22Rv1 (cell line): ENCODE measurements around the gene COPS8.

Source experiments
- H3K27ac ChIP-seq: fragments of 450-650 bp; 2 replicates; pipeline ENCODE4 v1.5.1; 2017
- ZFX ChIP-seq: fragments of 450-650 bp; IDR thresholded peaks from 2 replicates; pipeline ENCODE4 v1.6.1; 2017; ENCODE audit warnings: antibody characterized with exemption, borderline replicate concordance
- TF ChIP-seq, protein P1 (sequence below): fragments of 450-650 bp; IDR thresholded peaks from 2 replicates; pipeline ENCODE4 v1.5.1; 2017; ENCODE audit warnings: mild to moderate bottlenecking

The COPS8 gene

DNA sequence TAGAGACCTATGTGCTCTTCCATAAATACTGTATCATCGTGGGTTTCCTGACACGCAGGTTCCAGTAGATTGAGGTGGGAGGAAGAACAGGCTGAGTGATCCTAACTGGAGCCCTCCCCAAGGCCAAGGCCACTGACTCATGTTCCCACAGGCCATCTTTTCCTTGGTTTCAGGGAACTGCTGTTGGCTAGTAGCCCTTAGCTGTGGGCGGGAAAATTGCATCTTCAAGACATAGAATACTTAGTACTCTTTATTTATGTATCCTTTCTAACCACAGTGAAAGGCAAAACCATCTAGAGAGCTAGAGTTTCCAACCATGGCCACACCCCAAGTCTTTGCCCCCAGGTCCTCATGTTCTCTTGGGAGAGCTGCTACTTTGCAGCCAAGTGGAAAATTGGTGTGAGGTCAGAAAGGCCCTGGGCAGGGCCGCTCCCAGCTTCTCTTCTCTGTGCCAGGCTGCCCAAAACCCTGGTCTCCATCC, 55.9 kb downstream of the COPS8 start:
- TF ChIP-seq, protein P1, sequence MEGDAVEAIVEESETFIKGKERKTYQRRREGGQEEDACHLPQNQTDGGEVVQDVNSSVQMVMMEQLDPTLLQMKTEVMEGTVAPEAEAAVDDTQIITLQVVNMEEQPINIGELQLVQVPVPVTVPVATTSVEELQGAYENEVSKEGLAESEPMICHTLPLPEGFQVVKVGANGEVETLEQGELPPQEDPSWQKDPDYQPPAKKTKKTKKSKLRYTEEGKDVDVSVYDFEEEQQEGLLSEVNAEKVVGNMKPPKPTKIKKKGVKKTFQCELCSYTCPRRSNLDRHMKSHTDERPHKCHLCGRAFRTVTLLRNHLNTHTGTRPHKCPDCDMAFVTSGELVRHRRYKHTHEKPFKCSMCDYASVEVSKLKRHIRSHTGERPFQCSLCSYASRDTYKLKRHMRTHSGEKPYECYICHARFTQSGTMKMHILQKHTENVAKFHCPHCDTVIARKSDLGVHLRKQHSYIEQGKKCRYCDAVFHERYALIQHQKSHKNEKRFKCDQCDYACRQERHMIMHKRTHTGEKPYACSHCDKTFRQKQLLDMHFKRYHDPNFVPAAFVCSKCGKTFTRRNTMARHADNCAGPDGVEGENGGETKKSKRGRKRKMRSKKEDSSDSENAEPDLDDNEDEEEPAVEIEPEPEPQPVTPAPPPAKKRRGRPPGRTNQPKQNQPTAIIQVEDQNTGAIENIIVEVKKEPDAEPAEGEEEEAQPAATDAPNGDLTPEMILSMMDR = no peak
- TF ChIP-seq ZFX = no peak
- no peak overlapping the region for H3K27ac ChIP-seq

DNA sequence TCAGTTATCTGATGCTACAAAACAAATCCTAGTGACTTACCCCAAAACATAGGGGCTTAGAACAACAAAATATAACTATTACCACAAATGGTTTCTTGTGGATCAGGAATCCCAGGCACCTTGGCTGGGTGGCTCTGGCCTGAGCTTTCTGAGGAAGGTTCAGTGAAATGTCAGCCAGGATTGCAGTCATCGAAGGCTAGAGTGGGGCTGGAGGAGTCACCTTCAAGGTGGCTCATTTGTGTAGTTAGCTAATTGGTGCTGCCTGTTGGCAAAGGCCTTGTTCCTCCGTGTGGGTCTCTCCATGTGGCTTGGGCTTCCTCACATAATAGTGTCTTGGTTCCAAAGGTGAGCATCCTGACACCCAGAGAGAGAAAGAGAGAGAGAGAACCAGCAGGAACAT, 57.4 kb downstream of the COPS8 start:
- TF ChIP-seq ZFX = no peak
- TF ChIP-seq, protein P1 = no peak
- no peak overlapping the region for H3K27ac ChIP-seq

DNA sequence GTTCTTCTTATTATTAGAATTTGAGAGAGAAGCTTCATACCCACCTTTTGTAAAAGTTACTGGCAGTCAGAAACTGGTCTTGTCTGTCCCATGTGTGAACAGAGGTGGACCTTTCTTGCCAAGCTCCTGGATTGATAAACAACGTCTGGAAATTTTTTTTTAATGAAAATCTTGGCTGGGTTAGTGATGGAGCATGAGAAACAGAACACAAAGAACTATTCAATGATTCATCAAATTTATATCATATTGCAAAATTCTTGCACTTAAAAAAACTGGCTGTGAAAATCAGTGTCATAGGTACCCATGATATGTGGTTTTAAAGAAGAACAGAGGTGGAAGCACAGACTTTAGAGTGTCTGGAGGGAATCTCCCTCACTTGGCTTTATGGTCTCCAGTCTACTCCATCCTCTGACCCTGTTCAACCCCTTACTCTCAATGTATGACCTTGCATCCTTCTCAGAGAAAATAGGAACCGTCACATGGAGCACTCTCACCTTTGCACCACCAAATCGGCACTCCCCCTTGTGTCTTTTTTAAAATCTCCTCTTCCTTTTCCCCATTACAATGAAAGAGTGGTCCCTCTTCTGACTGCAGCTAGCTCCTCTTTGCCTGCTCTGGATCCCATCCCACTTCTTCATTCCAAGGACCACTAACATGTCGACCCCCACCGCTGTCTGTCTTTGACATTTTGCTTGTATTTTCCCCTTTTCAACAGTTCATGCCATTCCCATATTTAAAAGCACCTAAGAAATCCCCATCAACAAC, 58.2 kb downstream of the COPS8 start:
- no peak overlapping the region for H3K27ac ChIP-seq
- TF ChIP-seq, protein P1 = no peak
- no peak for TF ChIP-seq ZFX

DNA sequence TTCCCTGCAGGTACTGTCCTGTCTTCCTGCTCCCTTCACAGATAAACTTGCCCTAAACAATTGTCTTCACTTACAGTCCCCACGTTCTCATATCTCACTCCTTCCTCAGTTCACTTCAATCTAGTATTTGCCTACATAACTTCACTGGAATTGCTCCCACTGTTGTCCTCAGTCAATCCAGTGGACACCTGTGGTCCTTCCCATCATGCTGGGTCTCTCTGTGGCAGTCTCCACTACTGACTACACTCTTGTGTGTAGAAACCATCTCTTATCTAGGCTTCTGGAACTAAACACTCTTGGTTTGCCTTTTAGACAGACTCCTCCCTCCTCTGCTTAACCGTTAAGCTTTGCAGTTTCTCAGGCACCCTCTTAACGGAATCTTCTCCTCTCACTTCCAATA, 58.8 kb downstream of the COPS8 start:
- no peak for TF ChIP-seq ZFX
- TF ChIP-seq, protein P1 = no peak
- H3K27ac ChIP-seq = no peak overlapping the region

DNA sequence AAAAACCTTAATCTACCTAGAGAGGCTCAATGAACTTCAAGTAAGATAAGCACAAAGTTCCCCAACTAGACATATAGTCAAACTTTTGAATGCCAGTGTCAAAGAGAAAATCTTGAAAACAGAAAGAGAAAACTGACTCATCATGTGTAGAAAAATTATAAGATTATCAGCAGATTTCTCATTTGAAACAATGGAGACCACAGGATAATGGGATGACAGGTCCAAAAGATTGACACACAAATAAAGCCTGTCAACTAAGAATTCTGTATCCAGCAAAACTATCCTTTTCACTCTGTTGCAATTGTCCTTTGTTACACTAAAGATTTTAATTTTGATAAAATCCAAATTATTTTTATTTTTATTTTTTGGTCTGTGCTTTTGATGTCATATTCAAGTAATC, 61.6 kb downstream of the COPS8 start:
- no peak overlapping the region for H3K27ac ChIP-seq
- TF ChIP-seq ZFX = no peak
- TF ChIP-seq, protein P1 = no peak

DNA sequence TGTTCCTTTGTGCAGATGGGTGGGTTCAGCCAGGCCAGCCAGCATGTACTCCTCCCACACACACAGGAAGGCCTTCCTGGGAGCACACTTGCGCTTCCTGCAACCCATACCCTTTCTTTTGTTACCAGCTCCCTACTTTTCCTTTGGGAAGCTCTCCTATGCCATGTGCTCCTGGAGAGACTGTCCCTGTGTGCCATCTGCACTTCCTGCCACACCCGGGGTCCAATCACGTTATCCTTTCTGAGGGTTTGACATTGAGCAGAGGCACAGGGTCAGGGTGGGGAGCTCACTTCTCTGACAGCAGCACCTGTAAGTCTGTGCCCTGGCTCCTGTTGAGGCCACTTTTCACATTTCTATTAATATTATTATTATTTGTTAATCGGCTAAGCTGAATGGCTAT, 62.9 kb downstream of the COPS8 start:
- TF ChIP-seq, protein P1 = no peak
- no peak for TF ChIP-seq ZFX
- no peak overlapping the region for H3K27ac ChIP-seq

DNA sequence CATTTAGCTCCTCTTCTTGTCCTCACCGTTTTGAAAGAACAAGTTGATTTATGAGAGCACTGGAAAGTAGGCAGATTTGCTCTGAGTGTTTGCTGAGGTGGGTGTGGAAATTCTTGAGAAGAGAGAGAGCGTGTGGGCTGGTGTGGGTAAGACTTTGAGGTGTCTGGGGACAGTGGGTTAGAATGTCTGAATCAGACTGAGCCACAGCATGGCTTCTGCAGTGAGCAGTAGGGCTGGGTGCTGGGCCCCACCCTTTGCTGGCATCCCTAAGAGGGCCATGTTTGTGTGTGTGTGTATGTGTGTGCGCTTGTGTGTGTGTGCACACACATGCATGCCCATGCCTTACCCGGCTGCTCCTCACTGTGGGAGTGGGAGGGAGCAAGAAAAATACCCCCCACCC, 63.7 kb downstream of the COPS8 start:
- no peak for TF ChIP-seq ZFX
- TF ChIP-seq, protein P1 = no peak

More for the DNA sequence above, 63.7 kb downstream of the COPS8 start:
- H3K27ac ChIP-seq = no peak overlapping the region
